22Rv1 (cell line): ENCODE measurements around the gene FKRP.
"Not testable (repeated sequence)": the region's sequence is repeated elsewhere in the genome, so short reads cannot be mapped to it uniquely, and the experiment has no call there.

Source experiments
- H3K27ac ChIP-seq: fragments of 450-650 bp; 2 replicates; pipeline ENCODE4 v1.5.1; 2017
- CTCF ChIP-seq: fragments of 450-650 bp; IDR thresholded peaks from 2 replicates; pipeline ENCODE4 v1.5.1; 2017; ENCODE audit warnings: mild to moderate bottlenecking
- ZFX ChIP-seq: fragments of 450-650 bp; IDR thresholded peaks from 2 replicates; pipeline ENCODE4 v1.6.1; 2017; ENCODE audit warnings: antibody characterized with exemption, borderline replicate concordance

FKRP gene

GRCh38 chr19:46756544-46756888, 10.7 kb downstream of the FKRP start:
- H3K27ac ChIP-seq: no peak overlapping the region

GRCh38 chr19:46759206-46759605, 13.3 kb downstream of the FKRP start:
- TF ChIP-seq ZFX: no peak
- TF ChIP-seq CTCF: no peak
- no peak overlapping the region for H3K27ac ChIP-seq

More at GRCh38 chr19:46756544-46756888, 10.7 kb downstream of the FKRP start:
- TF ChIP-seq ZFX (no peak), CTCF (no peak)

- TF ChIP-seq CTCF (no peak), ZFX (no peak)
- no peak overlapping the region for H3K27ac ChIP-seq
Measured at GRCh38 chr19:46759817-46760333, 14.0 kb downstream of the FKRP start.

- TF ChIP-seq CTCF (no peak), ZFX (no peak)
- no peak overlapping the region for H3K27ac ChIP-seq
Measured at GRCh38 chr19:46760363-46760762, 14.5 kb downstream of the FKRP start.

- H3K27ac ChIP-seq: not testable (repeated sequence)
Measured at GRCh38 chr19:46760897-46761296, 15.0 kb downstream of the FKRP start.

- no peak overlapping the region for H3K27ac ChIP-seq
- TF ChIP-seq ZFX (no peak), CTCF (no peak)
Measured at GRCh38 chr19:46761418-46761831, 15.6 kb downstream of the FKRP start.

GRCh38 chr19:46762245-46762890, 16.5 kb downstream of the FKRP start:
- TF ChIP-seq ZFX: no peak
- TF ChIP-seq CTCF: no peak
- H3K27ac ChIP-seq: no peak overlapping the region

GRCh38 chr19:46764817-46765291, 19.0 kb downstream of the FKRP start:
- H3K27ac ChIP-seq: no peak overlapping the region
- TF ChIP-seq ZFX: no peak
- TF ChIP-seq CTCF: no peak
